ENCODE data around the gene C1orf159. TPM values are rescaled to one million over a fixed set of nuclear protein-coding genes. Genes with fewer than 3 reads are reported as not detected.
"Not testable (repeated sequence)": the region's sequence is repeated elsewhere in the genome, so short reads cannot be mapped to it uniquely, and the experiment has no call there.

C1orf159 gene
- total RNA-seq, 4 donors from 2014 or later: 12.8 to 48.4 (median 19.7) TPM

- WGBS: 81% methylated on average over 4 of the region's 4 CpGs
Observed at GRCh38 chr1:1099506-1100183, 16.2 kb downstream of the C1orf159 start.

DNA sequence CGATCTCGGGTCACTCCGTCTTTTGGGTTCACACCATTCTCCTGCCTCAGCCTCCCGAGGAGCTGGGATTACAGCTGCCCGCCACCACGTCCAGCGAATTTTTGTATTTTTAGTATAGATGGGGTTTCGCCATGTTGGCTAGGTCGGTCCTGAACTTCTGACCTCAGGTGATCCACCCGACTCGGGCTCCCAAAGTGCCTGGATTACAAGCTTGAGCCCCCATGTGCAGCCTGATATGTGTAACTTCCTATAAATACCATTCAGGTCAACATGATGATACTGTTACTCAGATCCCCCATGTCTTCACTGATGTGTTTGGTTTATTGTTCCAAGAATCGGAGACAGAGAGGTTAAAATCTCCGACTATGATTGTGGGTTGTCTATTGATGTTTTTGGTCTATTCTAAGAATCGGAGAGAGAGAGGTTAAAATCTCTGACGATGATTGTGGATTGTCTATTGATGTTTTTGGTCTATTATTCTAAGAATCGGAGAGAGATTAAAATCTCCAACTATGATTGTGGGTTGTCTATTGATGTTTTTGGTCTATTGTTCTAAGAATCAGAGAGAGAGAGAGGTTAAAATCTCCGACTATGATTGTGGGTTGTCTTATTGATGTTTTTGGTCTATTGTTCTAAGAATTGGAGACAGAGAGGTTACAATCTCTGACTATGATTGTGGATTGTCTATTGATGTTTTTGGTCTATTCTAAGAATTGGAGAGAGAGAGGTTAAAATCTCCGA, 17.0 kb downstream of the C1orf159 start:
- Histone ChIP-seq H3K9me3 (no peaks in the 10 kb centered on the region), H3K4me1 (no peaks in the 10 kb centered on the region), H3K4me3 (no peak overlapping the region), H3K36me3 (no peaks in the 10 kb centered on the region), H3K27me3 (no peaks in the 10 kb centered on the region), H3K27ac (no peak overlapping the region)
- TF ChIP-seq EP300 (IDR thresholded peaks at IDR 0.05): no peak
- TF ChIP-seq, protein P1, sequence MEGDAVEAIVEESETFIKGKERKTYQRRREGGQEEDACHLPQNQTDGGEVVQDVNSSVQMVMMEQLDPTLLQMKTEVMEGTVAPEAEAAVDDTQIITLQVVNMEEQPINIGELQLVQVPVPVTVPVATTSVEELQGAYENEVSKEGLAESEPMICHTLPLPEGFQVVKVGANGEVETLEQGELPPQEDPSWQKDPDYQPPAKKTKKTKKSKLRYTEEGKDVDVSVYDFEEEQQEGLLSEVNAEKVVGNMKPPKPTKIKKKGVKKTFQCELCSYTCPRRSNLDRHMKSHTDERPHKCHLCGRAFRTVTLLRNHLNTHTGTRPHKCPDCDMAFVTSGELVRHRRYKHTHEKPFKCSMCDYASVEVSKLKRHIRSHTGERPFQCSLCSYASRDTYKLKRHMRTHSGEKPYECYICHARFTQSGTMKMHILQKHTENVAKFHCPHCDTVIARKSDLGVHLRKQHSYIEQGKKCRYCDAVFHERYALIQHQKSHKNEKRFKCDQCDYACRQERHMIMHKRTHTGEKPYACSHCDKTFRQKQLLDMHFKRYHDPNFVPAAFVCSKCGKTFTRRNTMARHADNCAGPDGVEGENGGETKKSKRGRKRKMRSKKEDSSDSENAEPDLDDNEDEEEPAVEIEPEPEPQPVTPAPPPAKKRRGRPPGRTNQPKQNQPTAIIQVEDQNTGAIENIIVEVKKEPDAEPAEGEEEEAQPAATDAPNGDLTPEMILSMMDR (IDR thresholded peaks at IDR 0.05): no peak
- no peak for TF ChIP-seq POLR2A (IDR thresholded peaks at IDR 0.05)
- no peak for TF ChIP-seq POLR2AphosphoS5 (IDR thresholded peaks at IDR 0.05)
- no peak for DNase-seq (ENCODE audit: low spot score in 2 of 2)
- WGBS: 86% methylated on average over 18 of the region's 18 CpGs

More at GRCh38 chr1:1099506-1100183, 16.2 kb downstream of the C1orf159 start:
- no peaks in the 10 kb centered on the region for H3K27me3 ChIP-seq
- DNase-seq (ENCODE audit: low spot score in 2 of 2): no peak
- TF ChIP-seq POLR2AphosphoS5 (IDR thresholded peaks at IDR 0.05): no peak
- no peak for TF ChIP-seq EP300 (IDR thresholded peaks at IDR 0.05)
- no peak for TF ChIP-seq POLR2A (IDR thresholded peaks at IDR 0.05)
- TF ChIP-seq, protein P1 (IDR thresholded peaks at IDR 0.05): no peak
- no peaks in the 10 kb centered on the region for H3K9me3 ChIP-seq
- H3K36me3 ChIP-seq: no peaks in the 10 kb centered on the region
- no peak overlapping the region for H3K27ac ChIP-seq
- H3K4me3 ChIP-seq: no peak overlapping the region
- no peaks in the 10 kb centered on the region for H3K4me1 ChIP-seq

DNA sequence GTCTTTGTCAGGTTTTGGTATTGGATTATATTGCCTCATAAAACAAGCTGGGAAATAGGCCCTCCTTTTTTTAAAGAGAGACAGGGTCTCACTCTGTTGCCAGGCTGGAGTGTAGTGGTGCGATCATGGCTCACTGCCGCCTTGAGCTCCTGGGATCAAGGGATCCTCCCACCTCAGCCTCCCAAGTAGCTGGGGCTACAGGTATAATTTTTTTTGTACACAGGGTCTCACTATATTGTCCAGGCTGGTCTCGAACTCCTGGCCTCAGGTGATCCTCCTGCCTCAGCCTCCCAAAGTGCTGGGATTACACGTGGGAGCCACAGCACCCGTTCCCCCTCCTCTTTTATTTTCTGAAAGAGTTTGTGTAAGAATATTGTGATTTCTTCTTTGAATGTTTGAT, 19.8 kb downstream of the C1orf159 start:
- not testable (repeated sequence) for H3K36me3 ChIP-seq; H3K27ac ChIP-seq; H3K4me3 ChIP-seq; H3K9me3 ChIP-seq; H3K27me3 ChIP-seq; DNase-seq (ENCODE audit: low spot score in 2 of 2); H3K4me1 ChIP-seq
- WGBS: 97% methylated on average over 5 of the region's 5 CpGs

DNA sequence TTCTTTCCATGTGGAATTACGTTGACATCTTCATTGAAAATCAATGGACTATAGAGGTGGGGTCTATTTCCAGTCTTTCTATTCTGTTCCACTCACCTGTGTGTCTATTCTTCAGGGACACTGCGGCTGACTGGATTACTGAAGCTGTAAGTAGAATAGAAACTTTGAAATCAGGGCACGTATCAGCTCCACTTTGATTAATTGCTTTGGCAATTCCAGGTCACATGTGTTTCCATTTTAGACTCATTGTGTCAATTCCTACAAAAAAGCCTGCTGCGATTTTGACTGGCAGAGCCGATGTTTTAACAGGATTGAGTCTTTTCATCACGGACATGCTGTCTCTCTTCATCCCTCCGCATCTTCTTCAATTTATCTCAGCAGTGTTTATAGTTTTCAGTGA, 20.9 kb downstream of the C1orf159 start:
- no peaks in the 10 kb centered on the region for H3K4me1 ChIP-seq

GRCh38 chr1:1093610-1093943, 22.3 kb downstream of the C1orf159 start:
- H3K27ac ChIP-seq: no peak overlapping the region
- no peak for DNase-seq (ENCODE audit: low spot score in 2 of 2)
- no peak overlapping the region for H3K4me3 ChIP-seq
- H3K4me1 ChIP-seq: no peaks in the 10 kb centered on the region
- H3K27me3 ChIP-seq: no peaks in the 10 kb centered on the region
- 84% methylated on average over 10 of the region's 10 CpGs for WGBS
- H3K9me3 ChIP-seq: no peaks in the 10 kb centered on the region
- H3K36me3 ChIP-seq: no peaks in the 10 kb centered on the region
- TF ChIP-seq, protein P1 (IDR thresholded peaks at IDR 0.05): no peak
- TF ChIP-seq EP300 (IDR thresholded peaks at IDR 0.05) (no peak), POLR2A (IDR thresholded peaks at IDR 0.05) (no peak), POLR2AphosphoS5 (IDR thresholded peaks at IDR 0.05) (no peak)

More for the DNA sequence above, 20.9 kb downstream of the C1orf159 start:
- TF ChIP-seq POLR2A (IDR thresholded peaks at IDR 0.05): no peak
- no peak for TF ChIP-seq POLR2AphosphoS5 (IDR thresholded peaks at IDR 0.05)
- TF ChIP-seq, protein P1 (IDR thresholded peaks at IDR 0.05): no peak
- TF ChIP-seq EP300 (IDR thresholded peaks at IDR 0.05): no peak
- no peaks in the 10 kb centered on the region for H3K9me3 ChIP-seq
- no peak overlapping the region for H3K4me3 ChIP-seq
- no peak overlapping the region for H3K27ac ChIP-seq
- H3K27me3 ChIP-seq: no peaks in the 10 kb centered on the region
- DNase-seq (ENCODE audit: low spot score in 2 of 2): no peak
- WGBS: 89% methylated on average over 7 of the region's 7 CpGs
- no peaks in the 10 kb centered on the region for H3K36me3 ChIP-seq
